ENCODE data around the gene EPDR1.

The EPDR1 gene

DNA sequence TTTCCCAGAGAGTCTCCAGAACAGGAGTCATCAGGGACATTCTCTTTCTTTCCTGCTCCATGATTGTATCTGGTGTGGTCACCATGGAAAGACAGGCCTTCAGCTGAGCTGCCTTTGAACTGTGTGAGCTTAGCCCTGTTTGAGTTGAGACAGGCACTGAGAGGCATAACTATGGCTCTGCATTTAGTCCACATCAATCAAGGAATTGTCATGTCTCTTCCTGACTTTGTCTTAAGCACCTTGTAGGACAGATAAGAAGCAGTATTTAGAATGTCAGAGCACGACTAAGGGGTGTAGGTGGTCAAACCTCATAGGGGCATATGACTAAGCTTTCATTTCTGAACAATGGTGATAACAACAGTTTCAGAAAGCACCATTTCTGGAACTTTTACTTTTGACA lies 53.5 kb downstream of the EPDR1 start:
- H3K4me3 ChIP-seq (ENCODE audit: low read length), result no peak overlapping the region
- TF ChIP-seq, protein P1, sequence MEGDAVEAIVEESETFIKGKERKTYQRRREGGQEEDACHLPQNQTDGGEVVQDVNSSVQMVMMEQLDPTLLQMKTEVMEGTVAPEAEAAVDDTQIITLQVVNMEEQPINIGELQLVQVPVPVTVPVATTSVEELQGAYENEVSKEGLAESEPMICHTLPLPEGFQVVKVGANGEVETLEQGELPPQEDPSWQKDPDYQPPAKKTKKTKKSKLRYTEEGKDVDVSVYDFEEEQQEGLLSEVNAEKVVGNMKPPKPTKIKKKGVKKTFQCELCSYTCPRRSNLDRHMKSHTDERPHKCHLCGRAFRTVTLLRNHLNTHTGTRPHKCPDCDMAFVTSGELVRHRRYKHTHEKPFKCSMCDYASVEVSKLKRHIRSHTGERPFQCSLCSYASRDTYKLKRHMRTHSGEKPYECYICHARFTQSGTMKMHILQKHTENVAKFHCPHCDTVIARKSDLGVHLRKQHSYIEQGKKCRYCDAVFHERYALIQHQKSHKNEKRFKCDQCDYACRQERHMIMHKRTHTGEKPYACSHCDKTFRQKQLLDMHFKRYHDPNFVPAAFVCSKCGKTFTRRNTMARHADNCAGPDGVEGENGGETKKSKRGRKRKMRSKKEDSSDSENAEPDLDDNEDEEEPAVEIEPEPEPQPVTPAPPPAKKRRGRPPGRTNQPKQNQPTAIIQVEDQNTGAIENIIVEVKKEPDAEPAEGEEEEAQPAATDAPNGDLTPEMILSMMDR (conservative IDR thresholded peaks at IDR 0.05; ENCODE audit: low read depth, low read length), result no peak
- DNase-seq (ENCODE audit: low read depth), result no peak

DNA sequence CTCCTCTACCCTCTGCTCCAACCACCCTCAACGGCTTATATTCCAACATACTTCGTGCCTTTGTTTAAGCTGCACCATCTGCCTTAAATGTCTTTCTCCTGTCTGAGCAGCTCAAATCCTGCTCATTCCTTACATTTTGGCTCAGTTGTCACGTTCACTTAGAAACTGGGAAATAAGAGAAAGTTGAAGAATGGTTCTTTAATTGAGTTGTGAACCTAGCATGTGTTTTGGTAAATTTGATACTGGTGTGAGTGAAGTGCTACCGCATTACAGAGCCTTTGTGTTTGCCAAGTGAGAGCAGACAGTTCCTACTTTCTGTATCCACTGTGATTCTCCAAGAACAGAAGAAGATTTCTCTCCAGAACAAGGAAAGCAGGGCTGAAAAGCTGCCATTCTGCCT lies 54.3 kb downstream of the EPDR1 start:
- TF ChIP-seq, protein P1 (conservative IDR thresholded peaks at IDR 0.05; ENCODE audit: low read depth, low read length), result no peak
- H3K4me3 ChIP-seq (ENCODE audit: low read length), result no peak overlapping the region
- no peak for DNase-seq (ENCODE audit: low read depth)

DNA sequence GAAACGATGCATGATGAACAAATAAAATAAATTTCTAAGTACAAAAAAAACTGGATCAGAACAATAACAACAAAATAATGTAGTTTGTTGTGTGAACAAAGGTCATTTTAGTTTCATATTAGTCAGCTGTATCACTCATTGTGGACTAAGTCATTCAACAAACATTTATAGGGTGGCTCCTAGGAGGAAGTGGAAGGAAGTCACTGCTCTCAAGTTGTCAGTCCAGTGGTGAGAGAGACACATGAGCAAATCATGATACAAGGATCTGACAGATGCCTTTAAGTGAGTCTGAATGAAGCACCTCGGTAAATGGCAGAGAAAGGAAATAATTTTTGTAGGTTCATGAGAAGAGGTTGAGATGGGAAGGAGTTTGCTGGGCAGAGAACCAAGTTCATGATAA lies 56.8 kb downstream of the EPDR1 start:
- no peak overlapping the region for H3K4me3 ChIP-seq (ENCODE audit: low read length)
- DNase-seq (ENCODE audit: low read depth), result no peak
- TF ChIP-seq, protein P1 (conservative IDR thresholded peaks at IDR 0.05; ENCODE audit: low read depth, low read length), result no peak

DNA sequence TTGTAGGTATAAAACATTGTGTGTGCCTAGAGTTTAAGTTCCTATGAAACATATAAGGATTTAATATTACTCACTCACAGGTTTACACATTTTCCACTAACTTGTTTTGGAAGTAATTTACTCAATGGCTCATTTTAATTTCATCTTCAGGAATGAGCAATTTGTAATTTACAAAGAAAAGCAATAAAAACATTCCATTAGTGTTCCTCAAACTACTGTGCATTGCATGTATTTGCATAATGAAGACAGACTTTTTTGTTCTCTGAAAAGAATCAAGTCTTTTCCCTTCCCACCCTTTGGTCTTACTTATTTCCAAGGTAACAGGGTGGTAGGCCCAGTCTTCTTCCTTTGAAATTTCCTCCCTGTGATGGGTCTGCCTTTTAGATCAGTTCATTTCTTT lies 61.2 kb downstream of the EPDR1 start:
- TF ChIP-seq, protein P1 (conservative IDR thresholded peaks at IDR 0.05; ENCODE audit: low read depth, low read length), result no peak
- no peak overlapping the region for H3K4me3 ChIP-seq (ENCODE audit: low read length)
- DNase-seq (ENCODE audit: low read depth), result no peak

DNA sequence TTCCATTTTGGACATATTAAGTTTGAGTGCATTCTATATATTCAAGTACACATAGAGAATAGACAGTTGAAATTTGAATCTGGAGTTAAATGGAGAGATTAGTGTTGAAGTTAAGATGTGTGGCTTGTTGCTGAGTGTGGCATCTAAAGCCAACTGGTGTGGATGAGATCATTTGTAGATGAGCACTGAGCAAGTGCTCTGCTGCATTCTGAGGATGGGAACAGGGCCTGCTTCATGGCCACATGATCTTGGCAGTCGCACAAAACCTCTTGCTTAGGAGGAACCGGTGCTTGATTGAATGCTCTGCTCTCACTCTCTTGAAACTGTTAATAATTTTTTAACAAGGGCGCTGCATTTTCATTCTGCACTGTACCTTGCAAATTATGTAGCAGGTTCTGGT lies 62.0 kb downstream of the EPDR1 start:
- no peak overlapping the region for H3K4me3 ChIP-seq (ENCODE audit: low read length)
- TF ChIP-seq, protein P1 (conservative IDR thresholded peaks at IDR 0.05; ENCODE audit: low read depth, low read length), result no peak
- no peak for DNase-seq (ENCODE audit: low read depth)

DNA sequence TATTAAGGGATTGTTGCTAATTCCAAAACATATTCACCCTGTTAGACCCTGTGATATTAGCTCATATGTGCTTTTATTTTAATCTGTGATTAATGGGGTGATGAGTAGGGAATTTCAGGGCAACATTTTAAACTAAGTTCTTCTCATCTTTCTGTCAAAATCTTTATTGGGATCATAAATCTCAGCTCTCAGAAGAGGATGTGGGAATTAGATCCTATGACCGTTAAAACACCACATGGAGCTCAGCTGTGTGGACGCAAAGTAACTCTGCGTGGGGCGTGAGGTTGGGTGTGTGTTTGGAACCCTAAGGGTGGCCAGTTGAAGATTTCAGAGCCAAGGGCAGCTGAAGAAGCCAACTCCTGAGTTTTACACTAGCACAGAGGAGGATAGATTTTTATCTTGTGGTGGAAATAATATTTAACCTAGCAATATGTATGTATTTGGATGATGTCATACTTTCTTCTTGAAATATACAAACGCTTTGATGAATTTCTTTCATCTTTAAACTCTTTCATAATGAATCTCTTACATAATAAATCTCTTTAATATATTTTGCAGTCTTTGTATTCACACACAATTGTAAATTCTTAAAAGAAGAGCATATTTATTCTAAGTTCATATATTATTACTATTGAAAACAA lies 64.4 kb downstream of the EPDR1 start:
- TF ChIP-seq, protein P1 (conservative IDR thresholded peaks at IDR 0.05; ENCODE audit: low read depth, low read length), result no peak
- H3K4me3 ChIP-seq (ENCODE audit: low read length), result no peak overlapping the region
- DNase-seq (ENCODE audit: low read depth), result no peak

DNA sequence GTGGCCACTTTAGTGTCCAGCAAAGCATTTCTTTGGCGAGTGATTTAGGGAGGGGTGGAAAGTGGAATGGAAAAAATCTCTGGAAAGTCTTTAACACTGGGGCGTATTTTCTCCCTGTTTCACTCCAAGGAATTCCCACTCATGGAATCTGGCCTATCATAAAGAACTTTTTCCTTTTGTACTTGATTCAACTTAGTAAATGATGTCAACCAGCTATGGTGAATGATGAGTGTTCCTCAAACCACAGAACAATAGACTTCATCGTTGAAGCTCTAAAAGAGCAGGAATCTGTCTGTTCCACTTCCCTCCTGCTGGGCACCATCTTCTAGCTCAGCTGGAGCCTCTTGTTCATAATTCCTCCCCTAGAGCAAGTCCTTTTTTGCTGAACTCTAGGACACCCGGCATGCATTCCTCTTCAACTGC lies 66.5 kb downstream of the EPDR1 start:
- no peak overlapping the region for H3K4me3 ChIP-seq (ENCODE audit: low read length)
- TF ChIP-seq, protein P1 (conservative IDR thresholded peaks at IDR 0.05; ENCODE audit: low read depth, low read length), result no peak
- no peak for DNase-seq (ENCODE audit: low read depth)

All from retinal pigment epithelial cell (primary cell).